Transverse colon (tissue), 4 donors: ENCODE data around the gene FKBP6. TPM values are rescaled to one million over a fixed set of nuclear protein-coding genes. Genes with fewer than 3 reads are reported as not detected.
"Not testable (repeated sequence)": the region's sequence is repeated elsewhere in the genome, so short reads cannot be mapped to it uniquely, and the experiment has no call there.

Experiments used
- DNase-seq: peaks from one replicate; pipeline ENCODE4 v3.0.0-alpha.2; 2019
- H3K27ac ChIP-seq, 4 donors: fragments of 200-600 bp; sonication (generic); 2 replicates each; pipeline ENCODE4 v1.5.1; 2016 to 2018; ENCODE audit warnings: inconsistent platforms in 4 of 4
- H3K27me3 ChIP-seq: fragments of 200-600 bp; sonication (generic); 2 replicates; pipeline ENCODE4 v1.5.1; 2017; ENCODE audit warnings: inconsistent platforms
- H3K36me3 ChIP-seq, 4 donors: fragments of 200-600 bp; sonication (generic); 2 replicates each; pipeline ENCODE4 v1.5.1; 2017 to 2019; ENCODE audit warnings: inconsistent platforms in 4 of 4
- H3K4me1 ChIP-seq, 4 donors: fragments of 200-600 bp; sonication (generic); 2 replicates each; pipeline ENCODE4 v1.5.1; 2017 to 2020; ENCODE audit warnings: inconsistent platforms in 4 of 4
- H3K4me3 ChIP-seq, 4 donors: fragments of 200-600 bp; sonication (generic); 1 replicate in 1 of 4; 2 replicates in 3 of 4; pipeline versions ENCODE4 v1.5.1 to v1.6.1; 2017 to 2019; ENCODE audit warnings: inconsistent platforms in 4 of 4
- H3K9me3 ChIP-seq, 2 donors: fragments of 200-600 bp; sonication (generic); 2 replicates each; pipeline ENCODE4 v1.5.1; 2017 to 2019; ENCODE audit warnings: inconsistent platforms in 2 of 2
- CTCF ChIP-seq, 5 experiments: fragments of 200-600 bp in 3 of 5; fragments of 450-650 bp in 2 of 5; sonication (generic) in 3 of 5; IDR thresholded peaks; 1 replicate in 2 of 5; 2 replicates in 3 of 5; pipeline ENCODE4 v1.5.1; 2016 to 2017; ENCODE audit warnings: antibody characterized with exemption in 5 of 5, inconsistent platforms in 3 of 5, mild to moderate bottlenecking in 2 of 5, moderate library complexity in 1 of 5
- EP300 ChIP-seq: sonication (generic); formaldehyde crosslinking; IDR thresholded peaks from one replicate; pipeline ENCODE4 v1.6.1; 2017; ENCODE audit warnings: antibody characterized with exemption, low read depth
- POLR2A ChIP-seq: fragments of 450-650 bp; IDR thresholded peaks from one replicate; pipeline ENCODE4 v1.6.1; 2016; ENCODE audit warnings: antibody characterized with exemption, mild to moderate bottlenecking, moderate library complexity
- POLR2AphosphoS5 ChIP-seq, 3 donors: sonication (generic); formaldehyde crosslinking; IDR thresholded peaks; one replicate each; pipeline ENCODE4 v1.6.1; 2016; ENCODE audit warnings: antibody characterized with exemption in 3 of 3
- WGBS, 2 donors: methylation state at CpG; one replicate each; pipeline ENCODE4 v1.1.5; 2018; ENCODE audit warnings: low coverage in 1 of 2; 5-methylcytosine and 5-hydroxymethylcytosine counted together
- in situ Hi-C, 4 donors: fragments of 200-750 bp; cut with MboI; loops; one replicate each; pipeline versions ENCODE4 v1.15.0 to v1.15.1; 2017; ENCODE audit warnings: low sequenced_read_pairs in 3 of 4, low pct_ligation_motif_present in 1 of 4, low pct_unique_long_range_greater_than_20kb in 1 of 4
- intact Hi-C: fragments of 100-400 bp; cut with DNase I; formaldehyde crosslinking; loops from one replicate; pipeline ENCODE4 v1.15.1; 2023; ENCODE audit warnings: low total_unique reads
- total RNA-seq, 4 donors: library from RNA; depleted of rRNA; stranded (reverse); fragments of >200 nt; gene quantifications; one replicate each; pipeline ENCODE4 v1.1.0, GENCODE V29; 2016

FKBP6 gene
- total RNA-seq, 4 donors from 2014 or later, result not detected

- in situ Hi-C loops (no loop called here), intact Hi-C loops (no loop called here)
- no peaks in the 10 kb centered on the region for H3K9me3 ChIP-seq
- no peak overlapping the region for H3K27ac ChIP-seq
- no peak for TF ChIP-seq POLR2AphosphoS5 (IDR thresholded peaks at IDR 0.05)
- no peak for TF ChIP-seq POLR2A
- no peak for TF ChIP-seq CTCF (IDR thresholded peaks at IDR 0.05)
- no peak for TF ChIP-seq EP300
- WGBS, 2 donors, result 71% methylated on average over 11 of the region's 11 CpGs; no CpG with 5 or more reads in 1 of the 2 donors
- no peaks in the 10 kb centered on the region for H3K36me3 ChIP-seq
- no peak for DNase-seq
- peaks cover 11% of the 10 kb centered on the region for H3K27me3 ChIP-seq
- no peaks in the 10 kb centered on the region for H3K4me1 ChIP-seq
- no peak overlapping the region for H3K4me3 ChIP-seq
These were observed 41.0 kb downstream of the FKBP6 start for GRCh38 chr7:73369009-73369408.

DNA sequence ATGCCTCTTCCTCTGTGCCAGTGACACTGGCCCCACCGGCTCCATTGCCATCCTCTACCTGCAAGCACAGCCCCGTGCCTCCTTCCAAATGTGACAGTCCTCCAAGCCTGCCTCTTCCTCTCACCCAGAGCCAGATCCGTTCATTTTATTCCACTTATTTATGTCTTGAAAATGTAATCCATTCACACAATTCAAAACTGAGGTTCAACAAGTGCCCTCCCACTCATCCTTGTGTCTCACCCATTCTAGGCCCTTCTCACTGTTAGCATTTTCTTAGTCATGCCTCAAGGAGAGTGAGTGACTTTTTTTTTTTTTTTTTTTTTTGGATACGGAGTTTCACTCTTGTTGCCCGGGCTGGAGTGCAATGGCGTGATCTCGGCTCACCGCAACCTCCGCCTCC lies 41.7 kb downstream of the FKBP6 start:
- in situ Hi-C loops, result no loop called here

DNA sequence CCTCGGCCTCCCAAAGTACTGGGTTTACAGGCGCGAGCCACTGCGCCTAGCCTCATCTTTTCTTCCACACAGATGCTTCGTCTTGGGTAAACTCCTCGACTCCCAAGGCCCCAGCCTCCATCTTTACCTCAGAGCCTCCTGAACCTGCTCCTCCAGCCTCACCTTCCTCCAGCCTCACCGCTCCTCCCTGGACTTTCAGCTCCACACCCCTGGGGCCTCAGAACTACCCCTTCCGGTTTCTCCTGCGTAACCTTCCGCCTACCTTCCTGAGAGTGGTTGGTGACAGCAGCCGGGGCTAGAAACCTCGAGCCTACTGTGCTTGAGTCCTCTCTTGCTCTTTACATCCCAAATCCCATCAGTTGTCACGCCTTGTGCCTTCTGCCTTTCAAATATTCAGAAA lies 45.8 kb downstream of the FKBP6 start:
- Histone ChIP-seq H3K4me3 (no peak overlapping the region), H3K36me3 (no peaks in the 10 kb centered on the region), H3K4me1 (peaks cover 0 to 3% (median 0%) of the 10 kb centered on the region in 4 donors), H3K9me3 (no peaks in the 10 kb centered on the region), H3K27me3 (peaks cover 26% of the 10 kb centered on the region), H3K27ac (no peak overlapping the region)
- 86 to 87% methylated on average over 8 to 13 of the region's 13 CpGs for WGBS, 2 donors
- in situ Hi-C loops, result no loop called here
- no peak for DNase-seq
- intact Hi-C loops, result no loop called here
- TF ChIP-seq EP300 (no peak), POLR2A (no peak), CTCF (IDR thresholded peaks at IDR 0.05) (no peak), POLR2AphosphoS5 (IDR thresholded peaks at IDR 0.05) (no peak)

More for the DNA sequence above, 41.7 kb downstream of the FKBP6 start:
- intact Hi-C loops, result no loop called here
- no peak for DNase-seq
- no peaks in the 10 kb centered on the region for H3K36me3 ChIP-seq
- H3K4me3 ChIP-seq, result no peak overlapping the region
- peaks cover 5% of the 10 kb centered on the region for H3K27me3 ChIP-seq
- WGBS, 2 donors, result 91% methylated on average over 6 to 9 of the region's 9 CpGs
- no peak overlapping the region for H3K27ac ChIP-seq
- H3K9me3 ChIP-seq, result no peaks in the 10 kb centered on the region
- H3K4me1 ChIP-seq, result no peaks in the 10 kb centered on the region
- no peak for TF ChIP-seq POLR2AphosphoS5 (IDR thresholded peaks at IDR 0.05)

DNA sequence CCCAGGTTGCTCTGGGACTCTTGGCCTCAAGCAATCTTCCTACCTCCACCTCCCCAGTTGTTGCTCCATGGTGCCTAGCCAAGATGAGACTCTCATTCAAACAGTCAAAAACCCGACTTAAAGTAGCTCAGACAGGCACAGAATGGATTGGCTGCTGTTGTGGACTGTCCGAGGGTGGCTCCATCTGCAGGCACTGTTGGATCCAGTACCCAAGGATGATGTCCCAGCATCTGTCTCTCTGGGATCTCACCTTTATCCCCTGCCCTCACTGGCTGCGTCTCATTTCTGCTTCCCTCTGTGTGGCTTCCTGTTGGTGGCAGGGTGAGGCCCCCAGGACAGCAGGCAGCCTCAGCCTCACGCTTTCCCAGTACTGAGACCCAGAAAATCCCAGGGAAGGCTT lies 48.3 kb downstream of the FKBP6 start:
- H3K4me3 ChIP-seq, H3K36me3 ChIP-seq, in situ Hi-C loops, DNase-seq, H3K4me1 ChIP-seq, intact Hi-C loops, H3K27ac ChIP-seq, H3K9me3 ChIP-seq: not testable (repeated sequence)
- H3K27me3 ChIP-seq, result peaks cover 34% of the 10 kb centered on the region
- 64% methylated on average over 4 of the region's 4 CpGs; no CpG with 5 or more reads in 1 of the 2 donors for WGBS, 2 donors

GRCh38 chr7:73376671-73377412 lies 48.9 kb downstream of the FKBP6 start:
- H3K9me3 ChIP-seq, result no peaks in the 10 kb centered on the region
- no peak for DNase-seq
- H3K27ac ChIP-seq, result no peak overlapping the region
- intact Hi-C loops (no loop called here), in situ Hi-C loops (no loop called here)
- peaks cover 0 to 3% (median 0%) of the 10 kb centered on the region in 4 donors for H3K4me1 ChIP-seq
- H3K27me3 ChIP-seq, result peaks cover 34% of the 10 kb centered on the region
- WGBS, 2 donors, result 87% methylated on average over 20 of the region's 20 CpGs; no CpG with 5 or more reads in 1 of the 2 donors
- H3K4me3 ChIP-seq, result no peak overlapping the region
- H3K36me3 ChIP-seq, result no peaks in the 10 kb centered on the region
- no peak for TF ChIP-seq POLR2AphosphoS5 (IDR thresholded peaks at IDR 0.05)

- 0 to 17% methylated on average over 5 to 48 of the region's 68 CpGs for WGBS, 2 donors
- intact Hi-C loops, in situ Hi-C loops: not testable (repeated sequence)
These were observed 49.6 kb downstream of the FKBP6 start for GRCh38 chr7:73377413-73378200.

More at GRCh38 chr7:73377413-73378200, 49.6 kb downstream of the FKBP6 start:
- not testable (repeated sequence) for DNase-seq, H3K4me3 ChIP-seq, H3K27ac ChIP-seq, H3K4me1 ChIP-seq, H3K9me3 ChIP-seq, H3K36me3 ChIP-seq
- peaks cover 34% of the 10 kb centered on the region for H3K27me3 ChIP-seq
